Measurements from ENCODE around the gene SMIM45.
A peak's percentile ranks its signal among the peaks of the same experiment; 100 is the strongest.

Gene SMIM45

DNA sequence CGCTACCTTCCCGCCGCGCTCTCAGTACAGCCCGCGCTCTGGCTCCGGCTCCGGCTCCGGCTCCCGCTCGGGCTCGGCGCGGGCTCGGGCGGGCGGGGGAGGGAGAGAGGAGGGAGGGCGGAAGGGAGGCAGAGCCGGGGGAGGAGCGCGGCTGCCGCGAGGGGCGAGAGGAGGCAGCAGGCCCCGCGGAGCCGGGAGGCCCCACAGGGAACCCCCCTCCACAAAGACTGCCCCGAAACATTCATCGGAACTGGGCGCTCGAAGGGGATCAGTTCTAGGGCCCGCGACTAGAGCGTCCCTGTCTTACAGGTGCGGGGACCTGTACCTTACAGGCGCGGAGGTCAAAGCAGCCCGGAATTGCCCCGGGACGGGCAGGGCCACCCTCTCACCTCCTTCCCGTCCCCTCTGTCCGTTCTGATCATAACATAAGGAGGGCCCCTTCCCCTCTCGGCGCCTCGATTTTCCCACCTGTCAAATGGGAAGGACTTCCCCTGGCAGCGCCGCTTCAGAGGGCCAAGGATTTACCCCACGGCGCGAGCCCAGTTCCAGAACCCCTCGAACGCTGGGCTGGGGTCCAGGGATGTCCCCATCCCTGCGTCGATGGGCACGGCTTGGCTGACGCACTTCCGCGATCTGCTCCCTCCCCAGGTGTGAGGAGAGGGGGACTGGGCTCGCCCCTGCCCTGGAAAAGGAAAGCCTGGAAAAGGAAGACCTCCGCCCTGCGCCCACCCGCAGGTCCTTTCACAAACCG, 36.7 kb upstream of the SMIM45 start, which contains the start of gene SHISA8:
Gene SHISA8 (minus strand): TSS at position 40 of the 751 bp plus-strand sequence. CDS start 407 bp downstream, outside the sequence.
- peaks cover 94% of the 10 kb centered on the region for H3K27me3 ChIP-seq (ENCODE audit: insufficient read depth, low read depth, low read length)
- no peak within 1 kb of the TSS for H2AFZ ChIP-seq (ENCODE audit: low read depth, low read length)
- no peak within 1 kb of the TSS for H3K27ac ChIP-seq (ENCODE audit: low read length)
- no peak within 1 kb of the TSS for H3K4me2 ChIP-seq (ENCODE audit: low read length)
- peak within 1 kb of the TSS; percentile 58 for H3K4me3 ChIP-seq (ENCODE audit: low read length)
- no peaks in the 10 kb centered on the region for H3K9me2 ChIP-seq (ENCODE audit: insufficient read depth, low read length)
- no peaks in the 10 kb centered on the region for H3F3A ChIP-seq (ENCODE audit: insufficient read depth, low read length, poor library complexity, severe bottlenecking)
- no peaks in the 10 kb centered on the region for H4K20me1 ChIP-seq (ENCODE audit: insufficient read depth)
- H3K36me3 ChIP-seq (ENCODE audit: insufficient read depth, low read length) = no peaks in the 10 kb centered on the region
- H3K9ac ChIP-seq (ENCODE audit: low read length) = peak within 1 kb of the TSS; percentile 53
- TF ChIP-seq TAF1 (IDR thresholded peaks at IDR 0.05; ENCODE audit: low read depth) (no peak), RAD21 (conservative IDR thresholded peaks at IDR 0.05) (no peak), SMC3 (conservative IDR thresholded peaks at IDR 0.05; ENCODE audit: poor library complexity) (no peak), MXI1 (conservative IDR thresholded peaks at IDR 0.05; ENCODE audit: poor library complexity, severe bottlenecking) (no peak), EZH2 (IDR thresholded peaks at IDR 0.05; ENCODE audit: borderline replicate concordance, insufficient read depth, low read length, poor library complexity, severe bottlenecking) (no peak), EP300 (conservative IDR thresholded peaks at IDR 0.05; ENCODE audit: poor library complexity, severe bottlenecking) (no peak), POLR2AphosphoS5 (IDR thresholded peaks at IDR 0.05) (no peak)
- TF ChIP-seq, protein P1, sequence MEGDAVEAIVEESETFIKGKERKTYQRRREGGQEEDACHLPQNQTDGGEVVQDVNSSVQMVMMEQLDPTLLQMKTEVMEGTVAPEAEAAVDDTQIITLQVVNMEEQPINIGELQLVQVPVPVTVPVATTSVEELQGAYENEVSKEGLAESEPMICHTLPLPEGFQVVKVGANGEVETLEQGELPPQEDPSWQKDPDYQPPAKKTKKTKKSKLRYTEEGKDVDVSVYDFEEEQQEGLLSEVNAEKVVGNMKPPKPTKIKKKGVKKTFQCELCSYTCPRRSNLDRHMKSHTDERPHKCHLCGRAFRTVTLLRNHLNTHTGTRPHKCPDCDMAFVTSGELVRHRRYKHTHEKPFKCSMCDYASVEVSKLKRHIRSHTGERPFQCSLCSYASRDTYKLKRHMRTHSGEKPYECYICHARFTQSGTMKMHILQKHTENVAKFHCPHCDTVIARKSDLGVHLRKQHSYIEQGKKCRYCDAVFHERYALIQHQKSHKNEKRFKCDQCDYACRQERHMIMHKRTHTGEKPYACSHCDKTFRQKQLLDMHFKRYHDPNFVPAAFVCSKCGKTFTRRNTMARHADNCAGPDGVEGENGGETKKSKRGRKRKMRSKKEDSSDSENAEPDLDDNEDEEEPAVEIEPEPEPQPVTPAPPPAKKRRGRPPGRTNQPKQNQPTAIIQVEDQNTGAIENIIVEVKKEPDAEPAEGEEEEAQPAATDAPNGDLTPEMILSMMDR (IDR thresholded peaks at IDR 0.05; ENCODE audit: poor library complexity, severe bottlenecking) = no peak
- TF ChIP-seq, protein P2, sequence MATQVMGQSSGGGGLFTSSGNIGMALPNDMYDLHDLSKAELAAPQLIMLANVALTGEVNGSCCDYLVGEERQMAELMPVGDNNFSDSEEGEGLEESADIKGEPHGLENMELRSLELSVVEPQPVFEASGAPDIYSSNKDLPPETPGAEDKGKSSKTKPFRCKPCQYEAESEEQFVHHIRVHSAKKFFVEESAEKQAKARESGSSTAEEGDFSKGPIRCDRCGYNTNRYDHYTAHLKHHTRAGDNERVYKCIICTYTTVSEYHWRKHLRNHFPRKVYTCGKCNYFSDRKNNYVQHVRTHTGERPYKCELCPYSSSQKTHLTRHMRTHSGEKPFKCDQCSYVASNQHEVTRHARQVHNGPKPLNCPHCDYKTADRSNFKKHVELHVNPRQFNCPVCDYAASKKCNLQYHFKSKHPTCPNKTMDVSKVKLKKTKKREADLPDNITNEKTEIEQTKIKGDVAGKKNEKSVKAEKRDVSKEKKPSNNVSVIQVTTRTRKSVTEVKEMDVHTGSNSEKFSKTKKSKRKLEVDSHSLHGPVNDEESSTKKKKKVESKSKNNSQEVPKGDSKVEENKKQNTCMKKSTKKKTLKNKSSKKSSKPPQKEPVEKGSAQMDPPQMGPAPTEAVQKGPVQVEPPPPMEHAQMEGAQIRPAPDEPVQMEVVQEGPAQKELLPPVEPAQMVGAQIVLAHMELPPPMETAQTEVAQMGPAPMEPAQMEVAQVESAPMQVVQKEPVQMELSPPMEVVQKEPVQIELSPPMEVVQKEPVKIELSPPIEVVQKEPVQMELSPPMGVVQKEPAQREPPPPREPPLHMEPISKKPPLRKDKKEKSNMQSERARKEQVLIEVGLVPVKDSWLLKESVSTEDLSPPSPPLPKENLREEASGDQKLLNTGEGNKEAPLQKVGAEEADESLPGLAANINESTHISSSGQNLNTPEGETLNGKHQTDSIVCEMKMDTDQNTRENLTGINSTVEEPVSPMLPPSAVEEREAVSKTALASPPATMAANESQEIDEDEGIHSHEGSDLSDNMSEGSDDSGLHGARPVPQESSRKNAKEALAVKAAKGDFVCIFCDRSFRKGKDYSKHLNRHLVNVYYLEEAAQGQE (IDR thresholded peaks at IDR 0.05; ENCODE audit: borderline replicate concordance) = no peak
- H3K9me3 ChIP-seq (ENCODE audit: low read length) = no peaks in the 10 kb centered on the region
- no peaks in the 10 kb centered on the region for H3K79me2 ChIP-seq (replicated peaks; ENCODE audit: insufficient read depth, low read length)

DNA sequence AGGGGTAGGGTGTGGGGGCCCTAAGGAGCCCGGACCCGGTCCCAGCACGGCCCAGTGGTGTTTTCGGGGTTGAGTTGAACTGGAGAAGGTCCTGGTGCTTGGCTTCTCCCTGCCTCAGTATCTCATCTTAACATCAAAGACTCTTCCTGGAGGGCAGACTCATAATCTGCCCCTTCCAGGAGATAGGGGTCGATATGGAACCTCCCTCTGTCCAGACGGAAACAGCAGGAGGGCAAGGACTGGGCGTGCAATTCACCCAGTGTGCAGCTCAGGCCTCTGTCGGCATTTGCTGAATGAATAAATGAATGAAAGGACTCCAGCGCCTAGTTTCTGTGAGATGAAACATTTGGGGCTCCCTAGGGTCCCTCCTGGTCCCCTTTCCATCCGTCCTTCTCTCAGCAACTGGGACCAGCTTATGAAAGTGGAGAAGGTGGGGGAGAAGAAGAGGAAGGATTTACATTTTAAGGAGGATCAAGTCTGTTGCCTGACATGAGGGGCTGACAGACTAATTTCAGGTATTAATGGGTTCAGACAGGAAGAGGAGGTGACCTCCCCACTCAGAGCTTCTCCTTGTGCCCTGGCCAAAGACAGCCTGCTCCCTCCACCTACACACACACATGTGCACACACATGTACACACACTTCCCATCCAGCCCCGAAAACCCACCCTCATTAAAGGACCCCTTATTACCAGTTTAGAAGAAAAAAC, 36.0 kb upstream of the SMIM45 start:
- no peak overlapping the region for H2AFZ ChIP-seq (ENCODE audit: low read depth, low read length)
- H3K79me2 ChIP-seq (replicated peaks; ENCODE audit: insufficient read depth, low read length) = no peaks in the 10 kb centered on the region

More for the DNA sequence above, 36.0 kb upstream of the SMIM45 start:
- Histone ChIP-seq H3K9me2 (ENCODE audit: insufficient read depth, low read length) (no peaks in the 10 kb centered on the region), H3K27me3 (ENCODE audit: insufficient read depth, low read depth, low read length) (peaks cover 93% of the 10 kb centered on the region), H3K36me3 (ENCODE audit: insufficient read depth, low read length) (no peaks in the 10 kb centered on the region), H3K9me3 (ENCODE audit: low read length) (no peaks in the 10 kb centered on the region), H4K20me1 (ENCODE audit: insufficient read depth) (no peaks in the 10 kb centered on the region), H3K9ac (ENCODE audit: low read length) (no peak overlapping the region), H3K27ac (ENCODE audit: low read length) (no peak overlapping the region), H3F3A (ENCODE audit: insufficient read depth, low read length, poor library complexity, severe bottlenecking) (no peaks in the 10 kb centered on the region), H3K4me3 (ENCODE audit: low read length) (no peak overlapping the region), H3K4me2 (ENCODE audit: low read length) (no peak overlapping the region)
- TF ChIP-seq, protein P1 (IDR thresholded peaks at IDR 0.05; ENCODE audit: poor library complexity, severe bottlenecking) = no peak
- no peak for TF ChIP-seq EP300 (conservative IDR thresholded peaks at IDR 0.05; ENCODE audit: poor library complexity, severe bottlenecking)
- no peak for TF ChIP-seq POLR2AphosphoS5 (IDR thresholded peaks at IDR 0.05)
- TF ChIP-seq TAF1 (IDR thresholded peaks at IDR 0.05; ENCODE audit: low read depth) = no peak
- TF ChIP-seq EZH2 (IDR thresholded peaks at IDR 0.05; ENCODE audit: borderline replicate concordance, insufficient read depth, low read length, poor library complexity, severe bottlenecking) = no peak
- TF ChIP-seq MXI1 (conservative IDR thresholded peaks at IDR 0.05; ENCODE audit: poor library complexity, severe bottlenecking) = no peak
- TF ChIP-seq SMC3 (conservative IDR thresholded peaks at IDR 0.05; ENCODE audit: poor library complexity) = no peak
- TF ChIP-seq RAD21 (conservative IDR thresholded peaks at IDR 0.05) = no peak
- TF ChIP-seq, protein P2 (IDR thresholded peaks at IDR 0.05; ENCODE audit: borderline replicate concordance) = no peak

All from neural cell (in vitro differentiated cells).